MCF 10A (cell line): Measurements from ENCODE around the gene ZNF653. TPM values are rescaled to one million over a fixed set of nuclear protein-coding genes. Genes with fewer than 3 reads are reported as not detected.

ENCODE experiments used
- Bru-seq: library from RNA; stranded (reverse); fragments of 400-500 nt; gene quantifications from one replicate; lab custom pipeline; 2021; lab: Mats Ljungman, UMichigan
- BruChase-seq, 2 experiments: library from RNA; stranded (reverse); fragments of 400-500 nt; gene quantifications; one replicate each; lab custom pipeline; 2021; lab: Mats Ljungman, UMichigan
- BruUV-seq: library from RNA; stranded (reverse); fragments of 400-500 nt; replicated peaks from 2 replicates; lab custom pipeline; 2021; lab: Mats Ljungman, UMichigan
- CTCF ChIA-PET: fragments of 300-600 bp; sonication (Branson Sonifier 250); formaldehyde crosslinking; extraction: SDS; loops from one replicate; lab custom pipeline; 2021; ENCODE audit warnings: antibody characterized with exemption, inconsistent platforms; lab: Yijun Ruan, JAX
- POLR2A ChIA-PET: fragments of 300-600, 350-650 bp; sonication (Branson Sonifier 250); formaldehyde crosslinking; extraction: SDS; loops from one replicate; lab custom pipeline; 2020; ENCODE audit warnings: antibody characterized with exemption, inconsistent platforms; lab: Yijun Ruan, JAX
- DNase-seq: peaks from one replicate; pipeline ENCODE4 v3.0.0-alpha.2; 2018; ENCODE audit not compliant: unreplicated experiment
- H3K27ac Mint-ChIP-seq: one replicate; pipeline ENCODE4 v1.8.0; 2022; ENCODE audit warnings: mild to moderate bottlenecking, low read depth, mixed read lengths; ENCODE audit not compliant: unreplicated experiment
- H3K27me3 Mint-ChIP-seq: one replicate; pipeline ENCODE4 v1.8.0; 2022; ENCODE audit warnings: mixed read lengths; ENCODE audit not compliant: insufficient read depth, unreplicated experiment
- H3K36me3 Mint-ChIP-seq: one replicate; pipeline ENCODE4 v1.8.0; 2022; ENCODE audit warnings: mild to moderate bottlenecking, moderate library complexity, mixed read lengths; ENCODE audit not compliant: insufficient read depth, unreplicated experiment
- H3K4me1 Mint-ChIP-seq: one replicate; pipeline ENCODE4 v1.8.0; 2022; ENCODE audit warnings: mixed read lengths; ENCODE audit not compliant: insufficient read depth, unreplicated experiment
- H3K4me3 Mint-ChIP-seq: one replicate; pipeline ENCODE4 v1.8.0; 2022; ENCODE audit warnings: mild to moderate bottlenecking, moderate library complexity, mixed read lengths; ENCODE audit not compliant: unreplicated experiment
- H3K9me3 Mint-ChIP-seq: one replicate; pipeline ENCODE4 v1.8.0; 2022; ENCODE audit warnings: mixed read lengths; ENCODE audit not compliant: unreplicated experiment
- intact Hi-C: fragments of 100-400 bp; cut with micrococcal nuclease; formaldehyde crosslinking; loops from 2 replicates; pipeline ENCODE4 v1.14.1; 2022
- long read RNA-seq: library from polyadenylated mRNA; stranded (forward); transcript quantifications from one replicate; pipeline ENCODE4 v2.0.0, GENCODE V29; 2022
- total RNA-seq: library from RNA; stranded (reverse); gene quantifications from 2 replicates; pipeline ENCODE4 v1.2.3, GENCODE V29; 2022
- TF ChIP-seq, protein P1 (sequence below): fragments of 200-600 bp; IDR thresholded peaks from one replicate; pipeline ENCODE4 v1.8.0; 2022; ENCODE audit warnings: antibody characterized with exemption, mild to moderate bottlenecking; ENCODE audit not compliant: unreplicated experiment

Gene ZNF653, protein sequence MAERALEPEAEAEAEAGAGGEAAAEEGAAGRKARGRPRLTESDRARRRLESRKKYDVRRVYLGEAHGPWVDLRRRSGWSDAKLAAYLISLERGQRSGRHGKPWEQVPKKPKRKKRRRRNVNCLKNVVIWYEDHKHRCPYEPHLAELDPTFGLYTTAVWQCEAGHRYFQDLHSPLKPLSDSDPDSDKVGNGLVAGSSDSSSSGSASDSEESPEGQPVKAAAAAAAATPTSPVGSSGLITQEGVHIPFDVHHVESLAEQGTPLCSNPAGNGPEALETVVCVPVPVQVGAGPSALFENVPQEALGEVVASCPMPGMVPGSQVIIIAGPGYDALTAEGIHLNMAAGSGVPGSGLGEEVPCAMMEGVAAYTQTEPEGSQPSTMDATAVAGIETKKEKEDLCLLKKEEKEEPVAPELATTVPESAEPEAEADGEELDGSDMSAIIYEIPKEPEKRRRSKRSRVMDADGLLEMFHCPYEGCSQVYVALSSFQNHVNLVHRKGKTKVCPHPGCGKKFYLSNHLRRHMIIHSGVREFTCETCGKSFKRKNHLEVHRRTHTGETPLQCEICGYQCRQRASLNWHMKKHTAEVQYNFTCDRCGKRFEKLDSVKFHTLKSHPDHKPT
- 7.7 and 8.7 TPM in 2 replicates for total RNA-seq
- percentile 43 among the genes with signal in this experiment for Bru-seq, nascent RNA
- percentile 51 among the genes with signal in this experiment for BruChase-seq, experiment 1, labeled RNA remaining after a 6-hour chase
- percentile 49 among the genes with signal in this experiment for BruChase-seq, experiment 2, labeled RNA remaining after a 2-hour chase
- long read RNA-seq, partial matches to known transcripts, result 0 of 3 reads
- long read RNA-seq, other reads (novel, unspliced or antisense), result 0 of 3 reads

DNA sequence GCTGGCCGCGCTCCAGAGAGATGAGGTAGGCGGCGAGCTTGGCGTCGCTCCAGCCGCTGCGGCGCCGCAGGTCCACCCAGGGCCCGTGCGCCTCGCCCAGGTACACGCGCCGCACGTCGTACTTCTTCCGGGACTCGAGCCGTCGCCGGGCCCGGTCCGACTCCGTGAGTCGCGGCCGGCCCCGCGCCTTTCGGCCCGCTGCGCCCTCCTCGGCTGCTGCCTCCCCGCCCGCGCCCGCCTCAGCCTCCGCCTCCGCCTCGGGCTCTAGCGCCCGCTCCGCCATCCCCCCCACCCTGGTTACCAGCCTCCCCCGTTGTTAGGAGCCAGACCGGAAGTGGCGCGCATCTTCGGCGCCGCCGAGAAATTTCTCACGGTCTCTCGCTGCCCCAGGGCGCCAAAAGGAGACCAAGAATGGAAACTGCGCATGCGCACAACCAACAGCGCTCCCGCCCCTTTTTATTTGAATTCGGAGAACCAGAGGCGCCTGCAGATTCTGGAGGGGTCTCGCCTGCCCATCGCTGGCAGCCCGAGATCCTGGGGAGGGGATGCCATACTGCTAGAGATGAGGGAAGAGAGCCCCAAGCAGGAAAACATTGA, at the start of gene ZNF653:
ZNF653 (minus strand) TSS at position 336 of the 597 bp plus-strand sequence; CDS start at position 283, 53 bp downstream.
- POLR2A ChIA-PET, result interaction anchor here (0.6 to 1.0 kb wide), 6 partner anchors 22 to 631 kb away, joined by 3 to 4 read pairs (median 3); partner anchors contain the start of genes ECSIT and ELOF1
- peaks cover 20% of the 10 kb centered on the region for H3K4me1 Mint-ChIP-seq
- H3K27me3 Mint-ChIP-seq, result no peaks in the 10 kb centered on the region
- H3K27ac Mint-ChIP-seq, result peak within 1 kb of the TSS; percentile 85
- no peaks in the 10 kb centered on the region for H3K9me3 Mint-ChIP-seq
- peak; percentile 96 for DNase-seq
- H3K4me3 Mint-ChIP-seq, result peak within 1 kb of the TSS; percentile 81
- TF ChIP-seq, protein P1, sequence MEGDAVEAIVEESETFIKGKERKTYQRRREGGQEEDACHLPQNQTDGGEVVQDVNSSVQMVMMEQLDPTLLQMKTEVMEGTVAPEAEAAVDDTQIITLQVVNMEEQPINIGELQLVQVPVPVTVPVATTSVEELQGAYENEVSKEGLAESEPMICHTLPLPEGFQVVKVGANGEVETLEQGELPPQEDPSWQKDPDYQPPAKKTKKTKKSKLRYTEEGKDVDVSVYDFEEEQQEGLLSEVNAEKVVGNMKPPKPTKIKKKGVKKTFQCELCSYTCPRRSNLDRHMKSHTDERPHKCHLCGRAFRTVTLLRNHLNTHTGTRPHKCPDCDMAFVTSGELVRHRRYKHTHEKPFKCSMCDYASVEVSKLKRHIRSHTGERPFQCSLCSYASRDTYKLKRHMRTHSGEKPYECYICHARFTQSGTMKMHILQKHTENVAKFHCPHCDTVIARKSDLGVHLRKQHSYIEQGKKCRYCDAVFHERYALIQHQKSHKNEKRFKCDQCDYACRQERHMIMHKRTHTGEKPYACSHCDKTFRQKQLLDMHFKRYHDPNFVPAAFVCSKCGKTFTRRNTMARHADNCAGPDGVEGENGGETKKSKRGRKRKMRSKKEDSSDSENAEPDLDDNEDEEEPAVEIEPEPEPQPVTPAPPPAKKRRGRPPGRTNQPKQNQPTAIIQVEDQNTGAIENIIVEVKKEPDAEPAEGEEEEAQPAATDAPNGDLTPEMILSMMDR, result no peak
- CTCF ChIA-PET, result no interaction called here
- peaks cover 12% of the 10 kb centered on the region for H3K36me3 Mint-ChIP-seq
- intact Hi-C loops, result loop anchor here (1.0 kb wide), 1 partner anchor 24 kb away; the partner anchor contains the start of gene ECSIT
- BruUV-seq, result TSS peak; percentile 45

DNA sequence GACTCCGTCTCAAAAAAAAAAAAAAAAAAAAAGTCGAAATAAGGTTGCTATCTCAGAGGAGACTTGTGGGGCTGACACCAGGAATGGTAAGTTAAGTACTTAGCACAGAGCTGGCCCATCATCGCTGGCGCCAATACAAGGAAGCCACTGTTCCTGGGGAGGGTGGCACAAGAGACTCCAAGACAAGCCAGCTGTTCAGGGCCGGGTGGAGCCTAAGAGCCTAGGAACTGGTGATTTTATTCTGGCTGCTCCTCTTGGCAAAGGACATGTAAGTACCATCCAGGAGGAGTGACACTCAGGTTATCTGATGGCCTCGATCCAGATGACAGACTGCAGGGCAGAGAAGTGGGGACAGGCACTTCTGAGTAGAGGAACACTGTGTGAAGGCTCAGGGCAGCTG, 49.6 kb upstream of the ZNF653 start:
- H3K4me3 Mint-ChIP-seq, result no peak overlapping the region
- DNase-seq, result no peak
- ChIA-PET POLR2A (no interaction called here), CTCF (interaction anchor here (1.7 kb wide), 1 partner anchor 19 kb away, joined by 6 read pairs; no protein-coding TSS in a partner anchor)
- no peaks in the 10 kb centered on the region for H3K9me3 Mint-ChIP-seq
- intact Hi-C loops, result no loop called here
- peaks cover 24% of the 10 kb centered on the region for H3K36me3 Mint-ChIP-seq
- TF ChIP-seq, protein P1, result no peak
- no TSS peak for BruUV-seq
- H3K4me1 Mint-ChIP-seq, result peaks cover 16% of the 10 kb centered on the region
- no peaks in the 10 kb centered on the region for H3K27me3 Mint-ChIP-seq
- H3K27ac Mint-ChIP-seq, result no peak overlapping the region

DNA sequence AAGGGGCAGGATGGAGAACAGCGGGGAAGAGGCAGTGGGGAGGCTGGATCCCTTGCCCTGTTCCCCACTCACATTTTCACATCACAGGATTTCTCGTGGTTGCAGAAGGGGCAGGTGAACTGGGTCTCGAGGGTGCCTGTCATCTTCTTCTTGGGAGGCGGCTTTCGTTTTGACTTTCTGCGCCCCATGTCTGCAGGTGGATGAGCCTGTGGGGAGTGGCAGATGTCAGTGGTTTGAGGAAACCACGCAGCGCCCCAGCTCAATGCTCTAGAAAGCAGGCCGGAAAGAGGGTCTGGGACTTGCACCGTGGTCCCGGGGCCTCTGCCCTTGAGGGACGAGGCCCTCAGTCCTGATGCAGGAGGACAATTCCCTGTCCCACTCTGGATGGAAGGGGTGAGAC, 48.5 kb upstream of the ZNF653 start:
- Mint-ChIP-seq H3K9me3 (no peaks in the 10 kb centered on the region), H3K27ac (no peak overlapping the region), H3K36me3 (peaks cover 24% of the 10 kb centered on the region), H3K4me1 (peaks cover 14% of the 10 kb centered on the region), H3K4me3 (no peak overlapping the region), H3K27me3 (no peaks in the 10 kb centered on the region)
- TF ChIP-seq, protein P1, result no peak
- CTCF ChIA-PET, result interaction anchor here (0.7 to 1.7 kb wide), 2 partner anchors 18 to 140 kb away, joined by 3 to 6 read pairs; no protein-coding TSS in a partner anchor
- intact Hi-C loops, result no loop called here
- DNase-seq, result no peak
- POLR2A ChIA-PET, result no interaction called here
- no TSS peak for BruUV-seq
